SK-N-MC (cell line): ENCODE measurements around the gene TMEM184C.

ENCODE experiments used
- EZH2 ChIP-seq: fragments of 200-600 bp; sonication (generic); IDR thresholded peaks from one replicate; pipeline ENCODE4 v1.6.1; 2017; ENCODE audit warnings: antibody characterized with exemption
- FOXP2 ChIP-seq: optimal IDR thresholded peaks from 2 replicates; pipeline ENCODE3; 2011; ENCODE audit warnings: mild to moderate bottlenecking, moderate library complexity; ENCODE audit not compliant: insufficient read depth; ENCODE audit errors: extremely low read length, control extremely low read depth
- POLR2AphosphoS5 ChIP-seq: IDR thresholded peaks from 2 replicates; pipeline ENCODE4 v1.6.1; 2012; ENCODE audit warnings: mild to moderate bottlenecking, low read depth, low read length, borderline replicate concordance

- TF ChIP-seq EZH2 (no peak), POLR2AphosphoS5 (no peak), FOXP2 (no peak)
These were observed 76.0 kb downstream of the TMEM184C start for GRCh38 chr4:147693218-147693617.
